Endothelial cell of umbilical vein (primary cell): ENCODE data around the gene ZNF441.

Source experiments
- EZH2 ChIP-seq: IDR thresholded peaks from 2 replicates; pipeline ENCODE4 v1.6.1; 2012; ENCODE audit warnings: borderline replicate concordance, low read depth, mild to moderate bottlenecking, moderate library complexity, low read length, inconsistent platforms; ENCODE audit not compliant: severe bottlenecking
- POLR2A ChIP-seq: IDR thresholded peaks from 2 replicates; pipeline ENCODE4 v1.6.1; 2012; ENCODE audit warnings: low read depth, mild to moderate bottlenecking, control low read depth, low read length
- POLR2AphosphoS5 ChIP-seq: IDR thresholded peaks from 2 replicates; pipeline ENCODE4 v1.6.1; 2012; ENCODE audit warnings: low read depth, mild to moderate bottlenecking, control low read depth, low read length, moderate library complexity; ENCODE audit not compliant: insufficient read depth

DNA sequence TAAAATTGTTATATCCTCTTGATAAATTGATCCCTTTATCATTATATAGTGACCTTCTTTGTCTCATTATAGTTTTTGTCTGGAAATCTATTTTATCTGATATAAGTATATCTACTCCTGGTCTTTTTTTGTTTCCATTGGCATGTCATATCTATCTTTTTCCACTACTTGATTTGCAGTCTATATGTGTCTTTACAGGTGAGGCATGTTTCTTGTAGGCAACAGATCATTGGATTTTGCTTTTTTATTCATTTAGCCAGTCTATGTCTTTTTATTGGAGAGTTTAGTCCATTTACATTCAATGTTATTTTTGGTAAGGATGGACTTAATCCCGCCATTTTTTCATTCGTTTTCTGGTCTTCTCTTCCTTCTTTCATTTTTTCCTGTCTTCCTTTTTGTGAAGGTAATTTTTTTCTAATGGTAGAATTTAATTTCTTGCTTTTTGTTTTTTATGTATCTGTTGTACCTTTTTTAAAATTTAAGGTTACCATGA lies 14.5 kb upstream of the ZNF441 start:
- no peak for TF ChIP-seq POLR2AphosphoS5
- no peak for TF ChIP-seq EZH2
- TF ChIP-seq POLR2A, result no peak
